Activated T-cell treated with anti-CD3 and anti-CD28 coated beads, Interleukin-2, amount 50 U/mL, for 24 hours (primary cell): ENCODE measurements around the gene LAMTOR3.

ENCODE experiments used
- DNase-seq: peaks from one replicate; pipeline ENCODE4 v3.0.0-alpha.2; 2020
- H3K27ac Mint-ChIP-seq: 2 replicates; pipeline ENCODE4 v1.8.0; 2020; ENCODE audit warnings: mild to moderate bottlenecking, mixed read lengths
- H3K27me3 Mint-ChIP-seq: 2 replicates; pipeline ENCODE4 v1.8.0; 2020; ENCODE audit warnings: mixed read lengths
- H3K36me3 Mint-ChIP-seq: 2 replicates; pipeline ENCODE4 v1.8.0; 2020; ENCODE audit warnings: low read depth, mixed read lengths
- H3K4me1 Mint-ChIP-seq: 2 replicates; pipeline ENCODE4 v1.8.0; 2020; ENCODE audit warnings: low read depth, mixed read lengths
- H3K4me3 Mint-ChIP-seq: 2 replicates; pipeline ENCODE4 v1.8.0; 2020; ENCODE audit warnings: mild to moderate bottlenecking, moderate library complexity, mixed read lengths
- H3K9me3 Mint-ChIP-seq: 2 replicates; pipeline ENCODE4 v1.8.0; 2020; ENCODE audit warnings: mixed read lengths

Gene LAMTOR3

GRCh38 chr4:99885063-99885664 is 9.1 kb downstream of the LAMTOR3 start:
- Mint-ChIP-seq H3K4me1 (peaks cover 10% of the 10 kb centered on the region), H3K4me3 (no peak overlapping the region), H3K27me3 (no peaks in the 10 kb centered on the region), H3K9me3 (no peaks in the 10 kb centered on the region), H3K36me3 (peaks cover 67% of the 10 kb centered on the region), H3K27ac (no peak overlapping the region)
- no peak for DNase-seq

GRCh38 chr4:99879458-99879857 is 14.8 kb downstream of the LAMTOR3 start:
- peaks cover 74% of the 10 kb centered on the region for H3K36me3 Mint-ChIP-seq
- DNase-seq: no peak
- H3K4me1 Mint-ChIP-seq: no peaks in the 10 kb centered on the region
- no peaks in the 10 kb centered on the region for H3K27me3 Mint-ChIP-seq
- no peak overlapping the region for H3K4me3 Mint-ChIP-seq
- H3K27ac Mint-ChIP-seq: no peak overlapping the region
- no peaks in the 10 kb centered on the region for H3K9me3 Mint-ChIP-seq

- no peak overlapping the region for H3K4me3 Mint-ChIP-seq
- peaks cover 72% of the 10 kb centered on the region for H3K36me3 Mint-ChIP-seq
- no peak for DNase-seq
- no peaks in the 10 kb centered on the region for H3K4me1 Mint-ChIP-seq
- H3K27ac Mint-ChIP-seq: peak overlapping the region; percentile 47
- H3K9me3 Mint-ChIP-seq: no peaks in the 10 kb centered on the region
- no peaks in the 10 kb centered on the region for H3K27me3 Mint-ChIP-seq
Measured at GRCh38 chr4:99878604-99879003, 15.6 kb downstream of the LAMTOR3 start.

- no peaks in the 10 kb centered on the region for H3K27me3 Mint-ChIP-seq
- H3K4me3 Mint-ChIP-seq: no peak overlapping the region
- H3K4me1 Mint-ChIP-seq: peaks cover 8% of the 10 kb centered on the region
- peak overlapping the region; percentile 40 for H3K27ac Mint-ChIP-seq
- H3K36me3 Mint-ChIP-seq: peaks cover 71% of the 10 kb centered on the region
- H3K9me3 Mint-ChIP-seq: no peaks in the 10 kb centered on the region
- no peak for DNase-seq
Measured at GRCh38 chr4:99876946-99877345, 17.3 kb downstream of the LAMTOR3 start.

- DNase-seq: no peak
- no peaks in the 10 kb centered on the region for H3K9me3 Mint-ChIP-seq
- H3K27ac Mint-ChIP-seq: peak overlapping the region; percentile 7
- H3K36me3 Mint-ChIP-seq: peaks cover 52% of the 10 kb centered on the region
- no peaks in the 10 kb centered on the region for H3K27me3 Mint-ChIP-seq
- H3K4me1 Mint-ChIP-seq: peaks cover 13% of the 10 kb centered on the region
- no peak overlapping the region for H3K4me3 Mint-ChIP-seq
Measured at GRCh38 chr4:99875071-99875470, 19.2 kb downstream of the LAMTOR3 start.

- H3K4me3 Mint-ChIP-seq: no peak overlapping the region
- H3K4me1 Mint-ChIP-seq: peaks cover 24% of the 10 kb centered on the region
- no peak for DNase-seq
- no peaks in the 10 kb centered on the region for H3K9me3 Mint-ChIP-seq
- peaks cover 50% of the 10 kb centered on the region for H3K36me3 Mint-ChIP-seq
- peak overlapping the region; percentile 14 for H3K27ac Mint-ChIP-seq
- no peaks in the 10 kb centered on the region for H3K27me3 Mint-ChIP-seq
Measured at GRCh38 chr4:99872570-99872969, 21.7 kb downstream of the LAMTOR3 start.

GRCh38 chr4:99868126-99868596 is 26.1 kb downstream of the LAMTOR3 start:
- DNase-seq: no peak
- peaks cover 30% of the 10 kb centered on the region for H3K4me1 Mint-ChIP-seq
- H3K27me3 Mint-ChIP-seq: no peaks in the 10 kb centered on the region
- peaks cover 58% of the 10 kb centered on the region for H3K36me3 Mint-ChIP-seq
- H3K27ac Mint-ChIP-seq: peak overlapping the region; percentile 80
- H3K4me3 Mint-ChIP-seq: no peak overlapping the region
- no peaks in the 10 kb centered on the region for H3K9me3 Mint-ChIP-seq

- Mint-ChIP-seq H3K36me3 (peaks cover 84% of the 10 kb centered on the region), H3K27ac (no peak overlapping the region)
- DNase-seq: no peak
Measured at GRCh38 chr4:99863804-99864203, 30.4 kb downstream of the LAMTOR3 start.

GRCh38 chr4:99861120-99861905 is 32.9 kb downstream of the LAMTOR3 start:
- Mint-ChIP-seq H3K36me3 (peaks cover 82% of the 10 kb centered on the region), H3K4me1 (peaks cover 54% of the 10 kb centered on the region), H3K4me3 (peak overlapping the region; percentile 38)

More at GRCh38 chr4:99863804-99864203, 30.4 kb downstream of the LAMTOR3 start:
- Mint-ChIP-seq H3K4me1 (peaks cover 45% of the 10 kb centered on the region), H3K9me3 (no peaks in the 10 kb centered on the region), H3K4me3 (no peak overlapping the region), H3K27me3 (no peaks in the 10 kb centered on the region)

GRCh38 chr4:99860521-99860920 is 33.7 kb downstream of the LAMTOR3 start:
- Mint-ChIP-seq H3K4me1 (peaks cover 61% of the 10 kb centered on the region), H3K27ac (no peak overlapping the region), H3K4me3 (no peak overlapping the region), H3K27me3 (no peaks in the 10 kb centered on the region), H3K36me3 (peaks cover 80% of the 10 kb centered on the region), H3K9me3 (no peaks in the 10 kb centered on the region)
- no peak for DNase-seq

More at GRCh38 chr4:99861120-99861905, 32.9 kb downstream of the LAMTOR3 start:
- H3K27ac Mint-ChIP-seq: peak overlapping the region; percentile 91
- no peaks in the 10 kb centered on the region for H3K27me3 Mint-ChIP-seq
- H3K9me3 Mint-ChIP-seq: no peaks in the 10 kb centered on the region
- no peak for DNase-seq

- H3K36me3 Mint-ChIP-seq: peaks cover 80% of the 10 kb centered on the region
- H3K4me3 Mint-ChIP-seq: no peak overlapping the region
- no peaks in the 10 kb centered on the region for H3K9me3 Mint-ChIP-seq
- no peak for DNase-seq
- no peaks in the 10 kb centered on the region for H3K27me3 Mint-ChIP-seq
- peaks cover 70% of the 10 kb centered on the region for H3K4me1 Mint-ChIP-seq
- peak overlapping the region; percentile 1 for H3K27ac Mint-ChIP-seq
Measured at GRCh38 chr4:99859618-99860017, 34.6 kb downstream of the LAMTOR3 start.

- Mint-ChIP-seq H3K27ac (peak overlapping the region; percentile 96), H3K36me3 (peaks cover 82% of the 10 kb centered on the region), H3K4me1 (peaks cover 84% of the 10 kb centered on the region), H3K4me3 (peak overlapping the region; percentile 66), H3K9me3 (no peaks in the 10 kb centered on the region), H3K27me3 (no peaks in the 10 kb centered on the region)
- DNase-seq: no peak
Measured at GRCh38 chr4:99857307-99857706, 36.9 kb downstream of the LAMTOR3 start.

GRCh38 chr4:99856166-99856565 is 38.1 kb downstream of the LAMTOR3 start:
- Mint-ChIP-seq H3K27ac (peak overlapping the region; percentile 96), H3K36me3 (peaks cover 73% of the 10 kb centered on the region), H3K4me3 (peak overlapping the region; percentile 66), H3K4me1 (peaks cover 81% of the 10 kb centered on the region), H3K9me3 (no peaks in the 10 kb centered on the region), H3K27me3 (no peaks in the 10 kb centered on the region)
- no peak for DNase-seq

GRCh38 chr4:99855678-99856077 is 38.5 kb downstream of the LAMTOR3 start:
- peak overlapping the region; percentile 47 for H3K4me3 Mint-ChIP-seq
- peaks cover 81% of the 10 kb centered on the region for H3K4me1 Mint-ChIP-seq
- no peak for DNase-seq
- peaks cover 73% of the 10 kb centered on the region for H3K36me3 Mint-ChIP-seq
- H3K27ac Mint-ChIP-seq: peak overlapping the region; percentile 90
- no peaks in the 10 kb centered on the region for H3K27me3 Mint-ChIP-seq
- no peaks in the 10 kb centered on the region for H3K9me3 Mint-ChIP-seq

- H3K36me3 Mint-ChIP-seq: peaks cover 67% of the 10 kb centered on the region
- H3K4me3 Mint-ChIP-seq: no peak overlapping the region
- no peaks in the 10 kb centered on the region for H3K9me3 Mint-ChIP-seq
- DNase-seq: no peak
- H3K27me3 Mint-ChIP-seq: no peaks in the 10 kb centered on the region
- peaks cover 84% of the 10 kb centered on the region for H3K4me1 Mint-ChIP-seq
- no peak overlapping the region for H3K27ac Mint-ChIP-seq
Measured at GRCh38 chr4:99853999-99854398, 40.2 kb downstream of the LAMTOR3 start.
